ENCODE results near the gene CSH2. TPM values are rescaled to one million over a fixed set of nuclear protein-coding genes. Genes with fewer than 3 reads are reported as not detected.
"Not testable (repeated sequence)": the region's sequence is repeated elsewhere in the genome, so short reads cannot be mapped to it uniquely, and the experiment has no call there.

CSH2 gene
- total RNA-seq, 2 donors from 2014 or later: not detected

- H3K4me1 Mint-ChIP-seq (ENCODE audit: low read depth in 2 of 2); H3K4me3 Mint-ChIP-seq; H3K27ac Mint-ChIP-seq; ATAC-seq; H3K9me3 Mint-ChIP-seq; H3K36me3 Mint-ChIP-seq; H3K27me3 Mint-ChIP-seq; DNase-seq (ENCODE audit: low spot score): not testable (repeated sequence)
These were observed 17.1 kb downstream of the CSH2 start for GRCh38 chr17:63856425-63856824.

GRCh38 chr17:63855185-63855584 lies 18.3 kb downstream of the CSH2 start:
- no peak for DNase-seq (ENCODE audit: low spot score)
- H3K4me1 Mint-ChIP-seq (ENCODE audit: low read depth in 2 of 2): no peaks in the 10 kb centered on the region
- no peaks in the 10 kb centered on the region for H3K9me3 Mint-ChIP-seq
- ATAC-seq: no peak
- H3K27ac Mint-ChIP-seq: no peak overlapping the region
- no peak overlapping the region for H3K4me3 Mint-ChIP-seq
- peaks cover 0 to 5% of the 10 kb centered on the region in 2 donors for H3K27me3 Mint-ChIP-seq
- no peaks in the 10 kb centered on the region for H3K36me3 Mint-ChIP-seq

GRCh38 chr17:63854709-63855108 lies 18.8 kb downstream of the CSH2 start:
- Mint-ChIP-seq H3K36me3 (no peaks in the 10 kb centered on the region), H3K27ac (no peak overlapping the region), H3K9me3 (no peaks in the 10 kb centered on the region), H3K4me3 (no peak overlapping the region), H3K4me1 (ENCODE audit: low read depth in 2 of 2) (no peaks in the 10 kb centered on the region), H3K27me3 (peaks cover 0 to under 1% of the 10 kb centered on the region in 2 donors)
- DNase-seq (ENCODE audit: low spot score) (no peak), ATAC-seq (no peak)

GRCh38 chr17:63853260-63853659 lies 20.2 kb downstream of the CSH2 start:
- ATAC-seq: no peak
- Mint-ChIP-seq H3K27ac (no peak overlapping the region), H3K27me3 (no peaks in the 10 kb centered on the region), H3K4me1 (ENCODE audit: low read depth in 2 of 2) (peaks cover 7% of the 10 kb centered on the region in 2 donors), H3K9me3 (peaks cover under 1% of the 10 kb centered on the region), H3K4me3 (no peak overlapping the region), H3K36me3 (peaks cover under 1% of the 10 kb centered on the region)
- DNase-seq (ENCODE audit: low spot score): no peak

- H3K36me3 Mint-ChIP-seq: peaks cover 6% of the 10 kb centered on the region
- H3K27me3 Mint-ChIP-seq: no peaks in the 10 kb centered on the region
- H3K4me1 Mint-ChIP-seq (ENCODE audit: low read depth in 2 of 2): peaks cover 14% of the 10 kb centered on the region in 2 donors
- peaks cover 4% of the 10 kb centered on the region for H3K9me3 Mint-ChIP-seq
- no peak overlapping the region for H3K4me3 Mint-ChIP-seq
- ATAC-seq: no peak
- H3K27ac Mint-ChIP-seq: no peak overlapping the region
- DNase-seq (ENCODE audit: low spot score): no peak
These were observed 23.1 kb downstream of the CSH2 start for GRCh38 chr17:63850401-63850800.

- Mint-ChIP-seq H3K9me3 (peaks cover 4% of the 10 kb centered on the region), H3K4me3 (peak overlapping the region; percentile 81), H3K27ac (peak overlapping the region; percentile 91 to 99), H3K4me1 (ENCODE audit: low read depth in 2 of 2) (peaks cover 17 to 18% of the 10 kb centered on the region in 2 donors), H3K27me3 (no peaks in the 10 kb centered on the region), H3K36me3 (peaks cover 6% of the 10 kb centered on the region)
- peak; percentile 95 for DNase-seq (ENCODE audit: low spot score)
- peak; percentile 96 to 98 for ATAC-seq
These were observed 24.4 kb downstream of the CSH2 start for GRCh38 chr17:63848834-63849689.

- H3K36me3 Mint-ChIP-seq: peaks cover 6% of the 10 kb centered on the region
- no peak for ATAC-seq
- H3K9me3 Mint-ChIP-seq: peaks cover 4% of the 10 kb centered on the region
These were observed 25.8 kb downstream of the CSH2 start for GRCh38 chr17:63847525-63848249.

GRCh38 chr17:63845509-63845908 lies 28.0 kb downstream of the CSH2 start:
- H3K36me3 Mint-ChIP-seq: peaks cover 6% of the 10 kb centered on the region
- H3K4me1 Mint-ChIP-seq (ENCODE audit: low read depth in 2 of 2): peaks cover 35% of the 10 kb centered on the region in 2 donors
- peaks cover 4% of the 10 kb centered on the region for H3K9me3 Mint-ChIP-seq
- peak overlapping the region in 1 of 2 donors; percentile 54 for H3K27ac Mint-ChIP-seq
- no peak overlapping the region for H3K4me3 Mint-ChIP-seq
- DNase-seq (ENCODE audit: low spot score) (no peak), ATAC-seq (no peak)
- H3K27me3 Mint-ChIP-seq: no peaks in the 10 kb centered on the region

More at GRCh38 chr17:63847525-63848249, 25.8 kb downstream of the CSH2 start:
- H3K4me1 Mint-ChIP-seq (ENCODE audit: low read depth in 2 of 2): peaks cover 20 to 23% of the 10 kb centered on the region in 2 donors
- peak overlapping the region; percentile 81 for H3K4me3 Mint-ChIP-seq
- DNase-seq (ENCODE audit: low spot score): no peak
- H3K27ac Mint-ChIP-seq: peak overlapping the region; percentile 91 to 99
- H3K27me3 Mint-ChIP-seq: no peaks in the 10 kb centered on the region

- Mint-ChIP-seq H3K9me3 (peaks cover 4% of the 10 kb centered on the region), H3K4me1 (ENCODE audit: low read depth in 2 of 2) (peaks cover 37 to 38% of the 10 kb centered on the region in 2 donors), H3K27me3 (no peaks in the 10 kb centered on the region), H3K4me3 (peak overlapping the region; percentile 96), H3K27ac (peak overlapping the region; percentile 87 to 96), H3K36me3 (peaks cover 6% of the 10 kb centered on the region)
- DNase-seq (ENCODE audit: low spot score): no peak
- ATAC-seq: no peak
These were observed 29.4 kb downstream of the CSH2 start for GRCh38 chr17:63843910-63844677.

- H3K4me1 Mint-ChIP-seq (ENCODE audit: low read depth in 2 of 2): peaks cover 32 to 33% of the 10 kb centered on the region in 2 donors
- peak overlapping the region; percentile 96 for H3K4me3 Mint-ChIP-seq
- not testable (repeated sequence) for H3K27me3 Mint-ChIP-seq; H3K9me3 Mint-ChIP-seq; DNase-seq (ENCODE audit: low spot score); H3K36me3 Mint-ChIP-seq
- ATAC-seq: peak; percentile 37 to 49
- peak overlapping the region; percentile 87 to 96 for H3K27ac Mint-ChIP-seq
These were observed 30.0 kb downstream of the CSH2 start for GRCh38 chr17:63843387-63843888.

- H3K4me1 Mint-ChIP-seq (ENCODE audit: low read depth in 2 of 2): peaks cover 27 to 30% of the 10 kb centered on the region in 2 donors
- H3K36me3 Mint-ChIP-seq: peaks cover under 1% of the 10 kb centered on the region
- peak within 1 kb of the TSS; percentile 96 for H3K4me3 Mint-ChIP-seq
- DNase-seq (ENCODE audit: low spot score) (peak; percentile 98), ATAC-seq (peak; percentile 97 to 98)
- no peaks in the 10 kb centered on the region for H3K9me3 Mint-ChIP-seq
- H3K27ac Mint-ChIP-seq: peak within 1 kb of the TSS; percentile 87 to 96
- H3K27me3 Mint-ChIP-seq: no peaks in the 10 kb centered on the region
These were observed 30.7 kb downstream of the CSH2 start, which contains the start of gene SMARCD2 for GRCh38 chr17:63842540-63843386. Gene SMARCD2 (minus strand): TSS chr17:63842685. CDS start chr17:63842674, 11 bp downstream.

- Mint-ChIP-seq H3K9me3 (no peaks in the 10 kb centered on the region), H3K36me3 (no peaks in the 10 kb centered on the region), H3K27me3 (no peaks in the 10 kb centered on the region), H3K4me1 (ENCODE audit: low read depth in 2 of 2) (peaks cover 25 to 29% of the 10 kb centered on the region in 2 donors), H3K4me3 (peak overlapping the region; percentile 96), H3K27ac (peak overlapping the region; percentile 81 to 87)
- DNase-seq (ENCODE audit: low spot score): peak; percentile 62
- peak in 1 of 2 donors; percentile 45 for ATAC-seq
These were observed 31.3 kb downstream of the CSH2 start for GRCh38 chr17:63842173-63842539.
